ENCODE measurements around the gene SF1.

SF1 gene

DNA sequence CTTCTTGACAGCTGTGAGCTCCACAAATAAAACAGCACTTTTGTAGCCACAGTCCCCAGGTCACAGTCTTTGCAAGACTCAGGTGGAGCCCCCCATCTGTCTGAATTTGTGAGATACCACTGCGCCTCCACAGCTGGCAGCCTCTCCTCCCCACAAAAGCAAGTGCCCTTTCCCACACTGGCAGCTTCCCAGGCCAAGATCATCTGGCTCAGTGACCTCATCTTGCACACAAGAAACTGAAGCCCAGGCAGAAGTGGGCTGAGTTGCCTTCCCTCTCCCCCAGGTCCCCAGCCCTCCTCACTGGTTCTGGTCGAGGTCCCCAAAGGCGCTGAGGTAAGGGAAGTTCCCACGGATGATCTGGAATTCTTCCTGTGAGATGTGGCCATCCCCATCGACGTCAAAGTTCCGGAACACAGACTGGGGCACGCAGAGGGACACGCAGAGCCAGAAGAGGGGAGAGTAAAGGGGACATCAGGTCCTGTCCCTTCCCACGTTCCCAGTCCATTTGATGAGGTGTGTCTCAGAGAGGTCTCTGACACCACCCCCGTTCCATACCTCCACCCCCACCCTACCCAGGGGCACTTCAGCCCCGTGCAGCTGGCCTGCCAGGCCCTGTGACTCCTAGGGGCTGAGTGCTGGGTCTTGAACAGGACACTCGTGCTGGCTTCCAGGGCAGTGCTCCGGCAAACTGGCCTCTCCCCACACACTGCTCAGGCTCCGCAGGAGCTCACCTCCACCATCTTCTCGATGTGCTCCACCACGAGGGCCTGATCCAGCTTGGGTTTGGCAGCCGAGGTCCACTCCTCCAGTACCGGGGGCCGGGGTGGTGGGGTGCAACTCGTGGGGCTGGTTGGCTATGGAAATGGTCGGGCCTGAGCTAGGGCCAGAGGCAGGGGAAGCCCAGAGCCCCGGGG, 43.3 kb downstream of the SF1 start:
- DNase-seq (ENCODE audit: low read depth), result no peak

DNA sequence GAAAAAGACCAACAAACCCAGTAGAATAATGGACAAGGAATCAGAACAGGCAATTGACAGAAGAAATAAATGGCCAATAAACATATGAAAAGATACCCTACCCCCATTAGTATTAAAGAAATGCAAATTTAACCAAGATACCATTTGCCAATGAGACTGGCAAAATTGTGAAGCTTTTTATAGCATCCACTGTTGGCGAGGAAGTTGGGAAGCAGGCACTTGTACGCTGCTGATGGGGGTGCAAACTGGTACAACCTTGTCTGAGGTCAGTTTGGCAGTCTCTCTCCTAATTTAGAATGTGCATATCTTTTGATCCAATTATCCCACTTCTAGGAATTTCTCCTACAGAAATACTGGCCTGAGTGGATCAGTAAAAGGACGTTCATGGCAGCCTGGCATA, 46.7 kb downstream of the SF1 start:
- DNase-seq (ENCODE audit: low read depth), result no peak
- TF ChIP-seq MYC (IDR thresholded peaks at IDR 0.05; ENCODE audit: low read depth, low read length) (no peak), POLR2A (IDR thresholded peaks at IDR 0.05; ENCODE audit: extremely low read depth, insufficient read length) (no peak)
- TF ChIP-seq, protein P1, sequence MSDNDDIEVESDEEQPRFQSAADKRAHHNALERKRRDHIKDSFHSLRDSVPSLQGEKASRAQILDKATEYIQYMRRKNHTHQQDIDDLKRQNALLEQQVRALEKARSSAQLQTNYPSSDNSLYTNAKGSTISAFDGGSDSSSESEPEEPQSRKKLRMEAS (IDR thresholded peaks at IDR 0.05; ENCODE audit: low read depth, low read length), result no peak
- TF ChIP-seq, protein P2, sequence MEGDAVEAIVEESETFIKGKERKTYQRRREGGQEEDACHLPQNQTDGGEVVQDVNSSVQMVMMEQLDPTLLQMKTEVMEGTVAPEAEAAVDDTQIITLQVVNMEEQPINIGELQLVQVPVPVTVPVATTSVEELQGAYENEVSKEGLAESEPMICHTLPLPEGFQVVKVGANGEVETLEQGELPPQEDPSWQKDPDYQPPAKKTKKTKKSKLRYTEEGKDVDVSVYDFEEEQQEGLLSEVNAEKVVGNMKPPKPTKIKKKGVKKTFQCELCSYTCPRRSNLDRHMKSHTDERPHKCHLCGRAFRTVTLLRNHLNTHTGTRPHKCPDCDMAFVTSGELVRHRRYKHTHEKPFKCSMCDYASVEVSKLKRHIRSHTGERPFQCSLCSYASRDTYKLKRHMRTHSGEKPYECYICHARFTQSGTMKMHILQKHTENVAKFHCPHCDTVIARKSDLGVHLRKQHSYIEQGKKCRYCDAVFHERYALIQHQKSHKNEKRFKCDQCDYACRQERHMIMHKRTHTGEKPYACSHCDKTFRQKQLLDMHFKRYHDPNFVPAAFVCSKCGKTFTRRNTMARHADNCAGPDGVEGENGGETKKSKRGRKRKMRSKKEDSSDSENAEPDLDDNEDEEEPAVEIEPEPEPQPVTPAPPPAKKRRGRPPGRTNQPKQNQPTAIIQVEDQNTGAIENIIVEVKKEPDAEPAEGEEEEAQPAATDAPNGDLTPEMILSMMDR (IDR thresholded peaks at IDR 0.05; ENCODE audit: low read depth, low read length), result no peak
- no peak overlapping the region for H3K4me3 ChIP-seq (ENCODE audit: low read depth, low read length)

More for the DNA sequence above, 43.3 kb downstream of the SF1 start:
- H3K4me3 ChIP-seq (ENCODE audit: low read depth, low read length), result no peak overlapping the region
- TF ChIP-seq, protein P1 (IDR thresholded peaks at IDR 0.05; ENCODE audit: low read depth, low read length), result no peak
- TF ChIP-seq POLR2A (IDR thresholded peaks at IDR 0.05; ENCODE audit: extremely low read depth, insufficient read length) (no peak), MYC (IDR thresholded peaks at IDR 0.05; ENCODE audit: low read depth, low read length) (no peak)
- TF ChIP-seq, protein P2 (IDR thresholded peaks at IDR 0.05; ENCODE audit: low read depth, low read length), result no peak

DNA sequence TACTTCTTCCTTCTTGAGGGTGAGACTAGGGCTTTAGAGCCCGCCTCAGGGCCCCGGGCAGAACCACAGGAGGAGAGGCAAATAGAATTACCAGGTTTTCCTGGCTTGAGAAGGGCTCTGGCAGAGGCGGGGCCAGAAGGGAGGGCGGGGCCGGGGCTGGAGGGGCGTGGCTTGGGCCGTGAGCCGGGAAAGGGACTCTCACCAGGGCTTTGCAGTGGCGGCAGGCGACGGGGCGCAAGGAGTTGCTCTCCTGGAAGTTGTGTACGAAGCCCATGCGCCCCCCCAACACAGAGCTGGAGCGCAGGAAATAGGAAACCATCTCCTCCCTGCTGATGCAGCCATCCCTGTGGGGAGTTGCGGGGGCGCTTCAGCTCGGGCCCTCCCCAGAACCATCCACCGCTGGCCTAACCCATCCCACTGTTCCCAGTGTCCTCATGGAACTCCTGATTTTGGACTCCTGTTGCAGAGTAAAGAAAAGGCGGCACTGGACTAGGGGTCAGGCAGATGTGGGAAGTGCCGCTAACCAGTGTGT, 48.4 kb downstream of the SF1 start:
- no peak overlapping the region for H3K4me3 ChIP-seq (ENCODE audit: low read depth, low read length)
- TF ChIP-seq, protein P2 (IDR thresholded peaks at IDR 0.05; ENCODE audit: low read depth, low read length), result no peak
- no peak for TF ChIP-seq MYC (IDR thresholded peaks at IDR 0.05; ENCODE audit: low read depth, low read length)
- TF ChIP-seq, protein P1 (IDR thresholded peaks at IDR 0.05; ENCODE audit: low read depth, low read length), result no peak
- TF ChIP-seq POLR2A (IDR thresholded peaks at IDR 0.05; ENCODE audit: extremely low read depth, insufficient read length), result no peak
- peak; percentile 53 for DNase-seq (ENCODE audit: low read depth)

DNA sequence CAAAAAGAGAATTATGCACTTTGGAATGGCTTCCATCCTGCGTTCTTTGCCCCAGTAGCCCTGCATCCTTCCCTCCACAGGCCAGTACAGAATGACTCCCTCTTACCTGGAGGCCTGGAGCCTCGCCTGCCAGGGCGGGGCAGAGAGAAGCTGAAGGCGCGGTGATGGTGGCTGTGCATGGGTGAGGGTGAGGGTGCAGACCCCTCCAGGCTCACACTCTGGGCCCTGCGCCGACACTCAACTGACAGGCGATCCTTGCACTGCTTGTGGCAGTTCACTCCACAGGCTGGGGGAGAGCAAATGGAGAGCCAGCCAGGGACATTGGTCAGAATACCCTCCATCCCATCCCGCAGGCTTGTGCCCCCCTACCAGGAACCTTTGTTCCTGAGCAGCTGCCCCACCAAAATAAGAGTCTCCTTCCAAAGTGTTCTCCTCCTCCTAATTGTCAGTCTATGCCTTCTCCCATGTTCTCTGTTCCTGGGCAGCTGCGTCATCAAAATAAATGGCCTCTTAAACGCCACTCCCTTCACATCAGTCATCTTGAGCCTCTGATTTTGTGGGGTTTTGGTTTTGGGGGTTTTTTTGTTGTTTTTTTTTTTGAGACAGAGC, 49.5 kb downstream of the SF1 start:
- TF ChIP-seq, protein P2 (IDR thresholded peaks at IDR 0.05; ENCODE audit: low read depth, low read length), result no peak
- TF ChIP-seq, protein P1 (IDR thresholded peaks at IDR 0.05; ENCODE audit: low read depth, low read length), result no peak
- TF ChIP-seq MYC (IDR thresholded peaks at IDR 0.05; ENCODE audit: low read depth, low read length) (no peak), POLR2A (IDR thresholded peaks at IDR 0.05; ENCODE audit: extremely low read depth, insufficient read length) (no peak)
- H3K4me3 ChIP-seq (ENCODE audit: low read depth, low read length), result no peak overlapping the region

DNA sequence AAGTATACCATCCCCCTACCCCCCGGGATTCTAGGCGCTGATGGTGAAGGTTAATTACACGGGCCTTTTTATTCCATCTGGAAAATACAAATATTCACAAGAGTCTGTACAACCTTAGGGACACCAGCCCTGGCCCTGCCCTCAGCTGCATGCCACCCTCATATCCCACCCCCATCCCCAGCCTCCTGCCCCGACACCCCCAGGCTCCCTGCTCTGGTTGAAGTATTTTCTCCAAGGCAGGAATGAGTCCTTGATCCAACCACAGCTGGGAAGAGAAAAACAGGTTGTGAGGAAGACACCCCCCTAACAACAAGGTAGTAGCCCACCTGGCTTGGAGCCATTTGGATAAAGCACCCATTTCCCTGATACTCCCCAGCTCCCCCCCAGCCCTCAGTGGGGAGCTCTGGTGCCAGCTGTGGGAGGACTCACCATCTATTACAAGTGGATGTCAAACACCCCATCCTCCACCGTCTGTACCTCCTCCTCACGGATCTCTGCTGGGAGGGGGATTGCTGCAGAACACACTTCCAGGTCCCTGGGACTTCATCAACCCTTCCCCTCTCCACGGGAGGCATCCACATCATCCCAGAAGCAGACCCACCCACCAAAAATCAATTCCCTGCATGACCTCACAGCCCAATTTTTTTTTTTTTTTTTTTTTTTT, 51.3 kb downstream of the SF1 start:
- no peak overlapping the region for H3K4me3 ChIP-seq (ENCODE audit: low read depth, low read length)
- no peak for DNase-seq (ENCODE audit: low read depth)
- TF ChIP-seq, protein P2 (IDR thresholded peaks at IDR 0.05; ENCODE audit: low read depth, low read length), result no peak
- TF ChIP-seq POLR2A (IDR thresholded peaks at IDR 0.05; ENCODE audit: extremely low read depth, insufficient read length) (no peak), MYC (IDR thresholded peaks at IDR 0.05; ENCODE audit: low read depth, low read length) (no peak)
- TF ChIP-seq, protein P1 (IDR thresholded peaks at IDR 0.05; ENCODE audit: low read depth, low read length), result no peak

More for the DNA sequence above, 49.5 kb downstream of the SF1 start:
- DNase-seq (ENCODE audit: low read depth), result no peak
